Uterus (tissue), 4 donors: ENCODE data around the gene S100B. TPM values are rescaled to one million over a fixed set of nuclear protein-coding genes. Genes with fewer than 3 reads are reported as not detected.

ENCODE experiments used
- DNase-seq, 2 donors: peaks; one replicate each; pipeline ENCODE4 v3.0.0-alpha.2; 2019 to 2020
- H3K27ac ChIP-seq, 2 donors: fragments of 200-600 bp; sonication (generic); 1 replicate in 1 of 2; 2 replicates in 1 of 2; pipeline ENCODE4 v1.5.1; 2016 to 2018
- H3K27me3 ChIP-seq, 2 donors: fragments of 200-600 bp; sonication (generic); one replicate each; pipeline ENCODE4 v1.5.1; 2018 to 2019; ENCODE audit warnings: control low read depth in 1 of 2
- H3K36me3 ChIP-seq, 2 donors: fragments of 200-600 bp; sonication (generic); one replicate each; pipeline ENCODE4 v1.5.1; 2019; ENCODE audit warnings: control low read depth in 1 of 2
- H3K4me1 ChIP-seq, 2 donors: fragments of 200-600 bp; sonication (generic); one replicate each; pipeline ENCODE4 v1.5.1; 2018 to 2019; ENCODE audit warnings: control low read depth in 1 of 2
- H3K4me3 ChIP-seq, 2 donors: fragments of 200-600 bp; sonication (generic); 1 replicate in 1 of 2; 2 replicates in 1 of 2; pipeline ENCODE4 v1.5.1; 2018 to 2019; ENCODE audit warnings: mild to moderate bottlenecking in 1 of 2
- H3K9me3 ChIP-seq, 2 donors: fragments of 200-600 bp; sonication (generic); one replicate each; pipeline ENCODE4 v1.5.1; 2019; ENCODE audit warnings: control low read depth in 1 of 2
- POLR2A ChIP-seq, 2 donors: fragments of 450-650 bp; IDR thresholded peaks; one replicate each; pipeline ENCODE4 v1.6.1; 2016; ENCODE audit warnings: antibody characterized with exemption in 2 of 2, mild to moderate bottlenecking in 1 of 2, moderate library complexity in 1 of 2
- intact Hi-C: fragments of 100-400 bp; cut with DNase I; formaldehyde crosslinking; loops from one replicate; pipeline ENCODE4 v1.15.1; 2023; ENCODE audit warnings: low total_unique reads
- total RNA-seq, 4 donors: library from RNA; depleted of rRNA in 3 of 4; stranded (reverse); fragments of >200 nt in 3 of 4; gene quantifications; one replicate each; pipeline versions ENCODE4 v1.1.0 to v1.2.4, GENCODE V29; 2014 to 2023
- TF ChIP-seq, protein P1 (sequence below), 4 experiments: fragments of 200-600 bp in 2 of 4; fragments of 450-650 bp in 2 of 4; sonication (generic) in 2 of 4; IDR thresholded peaks; one replicate each; pipeline ENCODE4 v1.5.1; 2016 to 2019; ENCODE audit warnings: antibody characterized with exemption in 4 of 4, mild to moderate bottlenecking in 2 of 4, moderate library complexity in 1 of 4
- donor health status: DM: yes; HTN: yes; CAD: no.

S100B gene
- total RNA-seq: 10 to 100 TPM in 1 of 4 donors, 1 to 10 TPM in 1, not detected in 2; 1.8 to 18.2 TPM

DNA sequence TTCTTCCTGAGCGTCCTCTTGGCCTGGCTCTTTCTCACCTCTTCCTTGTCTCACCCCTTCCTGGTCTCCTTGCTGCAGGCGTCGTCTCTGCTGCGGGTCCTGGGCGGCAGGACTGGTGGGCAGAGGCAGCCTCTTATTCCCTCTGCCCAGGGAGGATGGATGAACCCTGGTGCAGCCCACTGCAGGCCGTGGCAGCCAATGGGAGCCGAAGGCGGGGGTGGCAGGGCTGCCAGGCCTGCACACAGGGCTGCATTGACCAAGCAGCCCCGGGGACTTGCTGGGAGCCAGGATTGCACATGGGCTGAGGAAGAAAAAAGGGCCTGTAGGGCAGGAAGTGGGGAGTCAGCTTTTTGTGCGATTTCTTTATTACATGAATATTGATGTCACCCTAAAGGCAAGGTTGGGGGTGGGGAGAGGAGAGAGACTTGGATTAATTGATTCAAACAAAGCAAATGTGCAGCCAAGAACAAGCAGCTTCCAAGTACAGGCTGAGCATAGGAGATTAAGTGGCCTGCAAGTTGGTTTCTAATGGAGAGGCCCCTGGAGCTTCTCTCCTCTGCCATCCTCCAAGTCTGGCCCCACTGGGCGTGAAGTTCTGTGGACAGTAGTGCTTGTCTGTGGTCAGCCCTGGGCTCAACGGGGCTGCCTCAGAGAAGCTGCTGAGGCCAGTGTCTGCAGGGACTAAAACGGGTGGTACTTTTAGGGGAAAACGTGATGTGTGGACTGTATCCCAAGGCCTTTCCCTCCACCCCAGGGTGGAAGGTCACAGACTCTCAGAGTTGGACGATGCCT, at the start of gene S100B:
S100B (minus strand) TSS at position 108 of the 792 bp plus-strand sequence. CDS start 2,667 bp downstream, outside the sequence.
- Histone ChIP-seq H3K27me3 (no peaks in the 10 kb centered on the region), H3K27ac (no peak within 1 kb of the TSS), H3K4me1 (no peaks in the 10 kb centered on the region), H3K4me3 (no peak within 1 kb of the TSS), H3K36me3 (no peaks in the 10 kb centered on the region), H3K9me3 (no peaks in the 10 kb centered on the region)
- DNase-seq: no peak
- intact Hi-C loops: no loop called here
- no peak for TF ChIP-seq POLR2A (IDR thresholded peaks at IDR 0.05)
- TF ChIP-seq, protein P1, sequence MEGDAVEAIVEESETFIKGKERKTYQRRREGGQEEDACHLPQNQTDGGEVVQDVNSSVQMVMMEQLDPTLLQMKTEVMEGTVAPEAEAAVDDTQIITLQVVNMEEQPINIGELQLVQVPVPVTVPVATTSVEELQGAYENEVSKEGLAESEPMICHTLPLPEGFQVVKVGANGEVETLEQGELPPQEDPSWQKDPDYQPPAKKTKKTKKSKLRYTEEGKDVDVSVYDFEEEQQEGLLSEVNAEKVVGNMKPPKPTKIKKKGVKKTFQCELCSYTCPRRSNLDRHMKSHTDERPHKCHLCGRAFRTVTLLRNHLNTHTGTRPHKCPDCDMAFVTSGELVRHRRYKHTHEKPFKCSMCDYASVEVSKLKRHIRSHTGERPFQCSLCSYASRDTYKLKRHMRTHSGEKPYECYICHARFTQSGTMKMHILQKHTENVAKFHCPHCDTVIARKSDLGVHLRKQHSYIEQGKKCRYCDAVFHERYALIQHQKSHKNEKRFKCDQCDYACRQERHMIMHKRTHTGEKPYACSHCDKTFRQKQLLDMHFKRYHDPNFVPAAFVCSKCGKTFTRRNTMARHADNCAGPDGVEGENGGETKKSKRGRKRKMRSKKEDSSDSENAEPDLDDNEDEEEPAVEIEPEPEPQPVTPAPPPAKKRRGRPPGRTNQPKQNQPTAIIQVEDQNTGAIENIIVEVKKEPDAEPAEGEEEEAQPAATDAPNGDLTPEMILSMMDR (IDR thresholded peaks at IDR 0.05): no peak

DNA sequence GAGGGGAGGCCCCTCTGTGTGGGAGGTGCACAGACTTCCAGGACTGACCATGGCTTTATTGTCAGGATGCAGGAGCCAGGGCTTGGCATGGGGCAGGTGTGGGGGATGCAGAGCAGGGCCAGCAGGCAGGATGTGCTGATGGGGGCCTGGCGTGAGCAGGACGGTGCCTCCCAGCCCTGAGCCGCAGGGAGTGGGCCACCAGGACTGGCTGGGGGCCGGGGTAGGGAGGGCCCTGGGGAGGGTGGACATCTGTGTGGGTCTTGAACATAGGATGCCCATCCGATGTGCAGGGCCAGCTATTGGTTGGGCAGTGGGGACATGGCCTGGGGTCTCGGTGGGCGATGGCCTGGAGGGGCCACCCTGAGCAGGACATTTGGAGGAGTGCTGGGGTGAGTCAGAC, 46.2 kb upstream of the S100B start:
- Histone ChIP-seq H3K4me1 (no peaks in the 10 kb centered on the region), H3K9me3 (peaks cover 0 to 7% of the 10 kb centered on the region in 2 donors), H3K4me3 (no peak overlapping the region), H3K27me3 (no peaks in the 10 kb centered on the region), H3K27ac (no peak overlapping the region), H3K36me3 (no peaks in the 10 kb centered on the region)
- intact Hi-C loops: no loop called here
- TF ChIP-seq, protein P1 (IDR thresholded peaks at IDR 0.05): no peak
- no peak for TF ChIP-seq POLR2A (IDR thresholded peaks at IDR 0.05)
- no peak for DNase-seq

DNA sequence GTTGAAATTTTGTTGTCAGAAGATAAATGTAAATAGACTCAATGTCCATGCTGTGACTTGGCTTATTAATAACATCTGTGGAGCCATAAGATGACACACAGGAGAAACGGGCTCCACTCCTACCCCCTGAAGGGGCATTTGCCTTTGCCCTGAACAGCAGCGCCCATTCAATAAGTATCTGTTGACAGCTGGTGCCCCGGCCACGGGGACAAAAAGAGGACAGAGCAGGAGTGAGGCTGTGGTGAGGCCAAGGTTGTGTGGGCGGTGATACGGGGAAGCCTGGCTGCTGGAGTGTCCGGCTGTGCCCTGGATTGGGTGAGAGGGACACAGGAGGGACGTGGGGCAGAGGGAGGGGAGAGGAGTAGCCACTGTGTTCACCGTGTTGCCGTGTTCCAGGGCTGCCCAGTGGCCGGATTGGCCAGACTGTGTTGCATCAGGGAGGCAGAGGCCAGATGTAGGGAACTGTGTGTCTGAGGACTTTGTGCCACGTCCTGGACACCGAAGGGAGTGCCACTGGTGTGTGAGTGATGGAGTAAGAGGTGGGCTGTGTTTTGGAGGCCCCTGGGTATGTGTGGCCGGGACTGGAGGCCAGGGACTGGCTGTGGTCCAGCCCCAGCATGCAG, 45.7 kb upstream of the S100B start:
- Histone ChIP-seq H3K27me3 (no peaks in the 10 kb centered on the region), H3K4me3 (no peak overlapping the region), H3K4me1 (no peaks in the 10 kb centered on the region), H3K27ac (no peak overlapping the region), H3K9me3 (peaks cover 0 to 7% of the 10 kb centered on the region in 2 donors), H3K36me3 (no peaks in the 10 kb centered on the region)
- intact Hi-C loops: no loop called here
- no peak for TF ChIP-seq POLR2A (IDR thresholded peaks at IDR 0.05)
- TF ChIP-seq, protein P1 (IDR thresholded peaks at IDR 0.05): no peak
- DNase-seq: no peak

DNA sequence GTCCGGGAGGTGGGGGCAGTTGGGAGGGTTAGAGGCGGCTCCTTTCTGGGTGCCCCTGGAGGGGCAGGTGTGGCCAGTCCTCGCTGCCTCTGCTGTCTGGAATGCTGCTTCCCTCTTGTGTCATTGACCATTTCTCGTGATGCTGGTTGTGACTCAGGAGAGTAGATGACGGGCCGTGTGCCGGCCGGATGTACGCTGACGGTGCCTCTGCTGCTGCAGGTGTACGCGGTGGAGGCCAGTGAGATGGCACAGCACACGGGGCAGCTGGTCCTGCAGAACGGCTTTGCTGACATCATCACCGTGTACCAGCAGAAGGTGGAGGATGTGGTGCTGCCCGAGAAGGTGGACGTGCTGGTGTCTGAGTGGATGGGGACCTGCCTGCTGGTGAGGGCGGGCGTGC, 44.5 kb upstream of the S100B start:
- Histone ChIP-seq H3K27ac (no peak overlapping the region), H3K4me1 (no peaks in the 10 kb centered on the region), H3K36me3 (no peaks in the 10 kb centered on the region), H3K27me3 (no peaks in the 10 kb centered on the region), H3K9me3 (no peaks in the 10 kb centered on the region), H3K4me3 (no peak overlapping the region)
- intact Hi-C loops: no loop called here
- DNase-seq: no peak
- TF ChIP-seq, protein P1 (IDR thresholded peaks at IDR 0.05): no peak
- no peak for TF ChIP-seq POLR2A (IDR thresholded peaks at IDR 0.05)

DNA sequence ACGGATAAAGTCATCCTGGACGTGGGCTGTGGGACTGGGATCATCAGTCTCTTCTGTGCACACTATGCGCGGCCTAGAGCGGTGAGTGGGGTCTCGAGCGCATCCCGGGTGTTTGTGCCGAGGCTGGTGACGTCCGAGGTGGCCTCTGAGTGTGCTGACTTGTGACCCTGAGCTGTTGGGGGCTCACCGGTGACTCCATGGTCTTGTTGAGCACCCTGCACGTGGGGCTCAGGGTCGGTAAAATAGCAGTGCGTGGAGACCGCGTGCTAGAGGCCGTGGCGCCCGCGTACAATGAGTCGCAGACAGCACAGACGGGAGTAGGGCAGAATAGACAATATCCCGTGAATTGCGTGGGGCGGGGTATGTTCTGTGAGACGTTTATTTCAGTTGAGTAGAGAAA, 43.7 kb upstream of the S100B start:
- no peaks in the 10 kb centered on the region for H3K36me3 ChIP-seq
- no peaks in the 10 kb centered on the region for H3K4me1 ChIP-seq
- H3K9me3 ChIP-seq: no peaks in the 10 kb centered on the region
- H3K4me3 ChIP-seq: no peak overlapping the region
- no peak for TF ChIP-seq POLR2A (IDR thresholded peaks at IDR 0.05)
- TF ChIP-seq, protein P1 (IDR thresholded peaks at IDR 0.05): no peak
- DNase-seq: no peak
- H3K27ac ChIP-seq: no peak overlapping the region
- no peaks in the 10 kb centered on the region for H3K27me3 ChIP-seq
- intact Hi-C loops: no loop called here
